H9 (cell line): Measurements from ENCODE around the gene IRX4. TPM values are rescaled to one million over a fixed set of nuclear protein-coding genes. Genes with fewer than 3 reads are reported as not detected.

Source experiments
- DNase-seq: peaks from one replicate; pipeline ENCODE4 v3.0.0-alpha.2; 2017
- H2AFZ ChIP-seq: one replicate; pipeline ENCODE4 v1.6.1; 2013; ENCODE audit warnings: mild to moderate bottlenecking, low read length, control low read depth, moderate library complexity
- H2AK5ac ChIP-seq: 2 replicates; pipeline ENCODE4 v1.6.1; 2013; ENCODE audit warnings: low read length, control low read depth, mixed read lengths; ENCODE audit not compliant: insufficient read length
- H2BK120ac ChIP-seq: one replicate; pipeline ENCODE4 v1.6.1; 2013; ENCODE audit warnings: low read depth, mild to moderate bottlenecking, low read length, control low read depth, inconsistent platforms; ENCODE audit not compliant: poor library complexity, severe bottlenecking
- H2BK12ac ChIP-seq: 2 replicates; pipeline ENCODE4 v1.6.1; 2013; ENCODE audit warnings: low read length, control low read depth, mixed read lengths, low read depth; ENCODE audit not compliant: insufficient read length
- H2BK15ac ChIP-seq: 2 replicates; pipeline ENCODE4 v1.6.1; 2013; ENCODE audit warnings: low read depth, low read length, control low read depth
- H2BK20ac ChIP-seq: one replicate; pipeline ENCODE4 v1.6.1; 2013; ENCODE audit warnings: low read depth, mild to moderate bottlenecking, low read length, control low read depth, inconsistent platforms; ENCODE audit not compliant: poor library complexity, severe bottlenecking
- H2BK5ac ChIP-seq: 2 replicates; pipeline ENCODE4 v1.6.1; 2013; ENCODE audit warnings: low read length, control low read depth, mixed read lengths; ENCODE audit not compliant: insufficient read length
- H3K14ac ChIP-seq: 2 replicates; pipeline ENCODE4 v1.6.1; 2013; ENCODE audit warnings: low read length, control low read depth; ENCODE audit not compliant: insufficient read depth
- H3K18ac ChIP-seq: 2 replicates; pipeline ENCODE4 v1.6.1; 2013; ENCODE audit warnings: low read depth, mild to moderate bottlenecking, mixed read lengths, low read length, control low read depth; ENCODE audit not compliant: insufficient read length
- H3K23ac ChIP-seq: 2 replicates; pipeline ENCODE4 v1.6.1; 2013; ENCODE audit warnings: low read length, control low read depth, mixed read lengths, low read depth; ENCODE audit not compliant: insufficient read length
- H3K23me2 ChIP-seq: 2 replicates; pipeline ENCODE4 v1.6.1; 2013; ENCODE audit warnings: low read depth, mild to moderate bottlenecking, mixed read lengths, low read length, control low read depth; ENCODE audit not compliant: insufficient read length, poor library complexity, severe bottlenecking
- H3K27ac ChIP-seq: 2 replicates; pipeline ENCODE4 v1.5.1; 2013; ENCODE audit warnings: low read length, control low read depth, mixed read lengths, low read depth; ENCODE audit not compliant: insufficient read length
- H3K27me3 ChIP-seq: 2 replicates; pipeline ENCODE4 v1.6.1; 2013; ENCODE audit warnings: low read length, control low read depth, inconsistent platforms; ENCODE audit not compliant: insufficient read depth
- H3K4ac ChIP-seq: 2 replicates; pipeline ENCODE4 v1.6.1; 2013; ENCODE audit warnings: low read depth, mild to moderate bottlenecking, control low read depth, inconsistent platforms, low read length, moderate library complexity
- H3K4me1 ChIP-seq: 2 replicates; pipeline ENCODE4 v1.6.1; 2013; ENCODE audit warnings: low read length, control low read depth, inconsistent platforms; ENCODE audit not compliant: insufficient read depth
- H3K4me2 ChIP-seq: 2 replicates; pipeline ENCODE4 v1.6.1; 2013; ENCODE audit warnings: low read length, control low read depth, mixed read lengths; ENCODE audit not compliant: insufficient read length, insufficient read depth
- H3K56ac ChIP-seq: 2 replicates; pipeline ENCODE4 v1.6.1; 2013; ENCODE audit warnings: low read depth, mild to moderate bottlenecking, mixed read lengths, low read length, control low read depth; ENCODE audit not compliant: insufficient read length
- H3K79me1 ChIP-seq: 2 replicates; pipeline ENCODE4 v1.6.1; 2013; ENCODE audit warnings: low read depth, mild to moderate bottlenecking, moderate library complexity, low read length, control low read depth, inconsistent platforms; ENCODE audit not compliant: insufficient read depth, poor library complexity, severe bottlenecking
- H3K79me2 ChIP-seq: 2 replicates; pipeline ENCODE4 v1.6.1; 2013; ENCODE audit warnings: low read length, control low read depth, inconsistent platforms; ENCODE audit not compliant: insufficient read depth
- H3K9ac ChIP-seq: 2 replicates; pipeline ENCODE4 v1.6.1; 2013; ENCODE audit warnings: low read length, control low read depth, mixed read lengths; ENCODE audit not compliant: insufficient read length; ENCODE audit errors: extremely low read depth
- H3K9me3 ChIP-seq: one replicate; pipeline ENCODE4 v1.6.1; 2013; ENCODE audit warnings: low read depth, low read length, inconsistent platforms; ENCODE audit not compliant: control insufficient read depth
- H3T11ph ChIP-seq: one replicate; pipeline ENCODE4 v1.6.1; 2013; ENCODE audit warnings: mild to moderate bottlenecking, low read length, control low read depth, inconsistent platforms
- H4K20me1 ChIP-seq: one replicate; pipeline ENCODE4 v1.6.1; 2013; ENCODE audit not compliant: control insufficient read depth, insufficient read length, insufficient read depth
- H4K5ac ChIP-seq: 2 replicates; pipeline ENCODE4 v1.6.1; 2013; ENCODE audit warnings: low read depth, mild to moderate bottlenecking, mixed read lengths, low read length, control low read depth; ENCODE audit not compliant: insufficient read length
- H4K8ac ChIP-seq: replicated peaks from 2 replicates; pipeline ENCODE4 v1.6.1; 2013; ENCODE audit warnings: low read length, control low read depth, mixed read lengths, low read depth; ENCODE audit not compliant: insufficient read length
- H4K91ac ChIP-seq: 2 replicates; pipeline ENCODE4 v1.6.1; 2013; ENCODE audit warnings: low read depth, mild to moderate bottlenecking, moderate library complexity, mixed read lengths, low read length, control low read depth; ENCODE audit not compliant: insufficient read length
- H3K27ac Mint-ChIP-seq, 3 experiments: 2 replicates in 2 of 3; 3 replicates in 1 of 3; pipeline ENCODE4 v1.8.0; 2020 to 2021; ENCODE audit warnings: mixed read lengths in 3 of 3, mild to moderate bottlenecking in 1 of 3, moderate library complexity in 1 of 3
- H3K27me3 Mint-ChIP-seq: 2 replicates; pipeline ENCODE4 v1.8.0; 2021; ENCODE audit warnings: low read depth, mild to moderate bottlenecking, moderate library complexity, mixed read lengths
- H3K36me3 Mint-ChIP-seq, 3 experiments: 2 replicates in 2 of 3; 3 replicates in 1 of 3; pipeline ENCODE4 v1.8.0; 2020 to 2021; ENCODE audit warnings: low read depth in 3 of 3, mixed read lengths in 3 of 3; ENCODE audit not compliant: insufficient read depth in 1 of 3
- H3K4me1 Mint-ChIP-seq, 2 experiments: 2 replicates each; pipeline ENCODE4 v1.8.0; 2020; ENCODE audit warnings: mixed read lengths in 2 of 2
- H3K4me3 Mint-ChIP-seq, 2 experiments: 2 replicates in 1 of 2; 3 replicates in 1 of 2; pipeline ENCODE4 v1.8.0; 2020 to 2021; ENCODE audit warnings: mild to moderate bottlenecking in 2 of 2, mixed read lengths in 2 of 2, moderate library complexity in 1 of 2
- H3K9me3 Mint-ChIP-seq, 2 experiments: 2 replicates in 1 of 2; 3 replicates in 1 of 2; pipeline ENCODE4 v1.8.0; 2020; ENCODE audit warnings: mild to moderate bottlenecking in 2 of 2, mixed read lengths in 2 of 2, moderate library complexity in 1 of 2
- WGBS: extraction: QIAGEN DNeasy Blood & Tissue Kit; methylation state at CpG from one replicate; pipeline ENCODE4 v1.1.7; 2013; ENCODE audit warnings: missing lambda C conversion rate, low lambda C conversion rate, mixed read lengths; ENCODE audit not compliant: insufficient read length; ENCODE audit errors: extremely low coverage; 5-methylcytosine and 5-hydroxymethylcytosine counted together
- total RNA-seq: library from RNA; stranded (reverse); gene quantifications from 2 replicates; pipeline ENCODE4 v1.2.1, GENCODE V29; 2021
- TF ChIP-seq, protein P1 (sequence below): fragments of 200-600 bp; sonication (generic); conservative IDR thresholded peaks from 3 replicates; pipeline ENCODE4 v1.8.0; 2021; ENCODE audit warnings: antibody characterized with exemption, mild to moderate bottlenecking

The IRX4 gene
- total RNA-seq, 1 experiment from 2014 or later: 3.2 TPM

DNA sequence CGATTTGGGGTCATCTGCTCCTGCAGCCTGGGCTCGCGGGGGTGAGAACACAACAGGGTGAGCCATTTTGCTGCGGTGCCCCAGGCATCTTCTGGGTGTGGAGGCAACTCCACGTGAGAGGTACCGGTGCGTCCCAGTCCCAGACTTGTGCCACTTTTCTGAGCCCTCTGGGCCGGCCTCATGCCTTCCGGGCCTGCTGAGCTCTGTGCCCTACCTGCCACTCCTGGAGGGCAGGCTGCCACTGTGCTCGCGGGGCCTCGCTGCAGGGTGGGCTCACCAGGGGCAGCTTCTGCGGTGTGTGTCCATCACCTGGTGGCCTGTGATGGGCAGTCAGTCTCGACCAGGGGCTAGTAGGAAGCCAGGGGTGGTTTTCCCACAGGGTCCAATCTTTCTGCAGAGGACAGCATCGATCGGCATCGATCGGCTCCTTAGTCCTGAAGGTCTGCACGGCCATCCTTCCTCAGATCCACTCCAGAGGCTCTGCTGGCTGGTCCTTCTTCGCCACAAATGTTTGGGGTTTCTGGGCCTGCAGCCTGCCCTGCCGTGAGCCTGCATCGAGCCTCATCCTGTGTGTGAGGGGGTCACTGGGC lies 22.6 kb downstream of the IRX4 start:
- H4K5ac ChIP-seq: no peak overlapping the region
- H3K23ac ChIP-seq: no peak overlapping the region
- no peak overlapping the region for H3K4me3 Mint-ChIP-seq
- H3K27me3 Mint-ChIP-seq: peaks cover 23% of the 10 kb centered on the region
- no peaks in the 10 kb centered on the region for H3K79me2 ChIP-seq
- no peak overlapping the region for H3K18ac ChIP-seq
- no peaks in the 10 kb centered on the region for H3K4me1 Mint-ChIP-seq
- H2AFZ ChIP-seq: no peak overlapping the region
- H3K79me1 ChIP-seq: no peaks in the 10 kb centered on the region
- no peak for DNase-seq
- no CpG with 5 or more reads among the region's 22 CpGs for whole genome bisulfite sequencing
- no peak overlapping the region for H3K27ac ChIP-seq
- no peak overlapping the region for H2BK120ac ChIP-seq
- H3K4ac ChIP-seq: no peak overlapping the region
- H2BK12ac ChIP-seq: no peak overlapping the region
- H4K8ac ChIP-seq: no peak overlapping the region
- no peak overlapping the region for H3K56ac ChIP-seq
- H3T11ph ChIP-seq: no peak overlapping the region
- no peaks in the 10 kb centered on the region for H3K23me2 ChIP-seq
- H3K4me2 ChIP-seq: no peak overlapping the region
- no peak overlapping the region for H2BK5ac ChIP-seq
- H3K9ac ChIP-seq: no peak overlapping the region
- H2AK5ac ChIP-seq: no peak overlapping the region
- TF ChIP-seq, protein P1, sequence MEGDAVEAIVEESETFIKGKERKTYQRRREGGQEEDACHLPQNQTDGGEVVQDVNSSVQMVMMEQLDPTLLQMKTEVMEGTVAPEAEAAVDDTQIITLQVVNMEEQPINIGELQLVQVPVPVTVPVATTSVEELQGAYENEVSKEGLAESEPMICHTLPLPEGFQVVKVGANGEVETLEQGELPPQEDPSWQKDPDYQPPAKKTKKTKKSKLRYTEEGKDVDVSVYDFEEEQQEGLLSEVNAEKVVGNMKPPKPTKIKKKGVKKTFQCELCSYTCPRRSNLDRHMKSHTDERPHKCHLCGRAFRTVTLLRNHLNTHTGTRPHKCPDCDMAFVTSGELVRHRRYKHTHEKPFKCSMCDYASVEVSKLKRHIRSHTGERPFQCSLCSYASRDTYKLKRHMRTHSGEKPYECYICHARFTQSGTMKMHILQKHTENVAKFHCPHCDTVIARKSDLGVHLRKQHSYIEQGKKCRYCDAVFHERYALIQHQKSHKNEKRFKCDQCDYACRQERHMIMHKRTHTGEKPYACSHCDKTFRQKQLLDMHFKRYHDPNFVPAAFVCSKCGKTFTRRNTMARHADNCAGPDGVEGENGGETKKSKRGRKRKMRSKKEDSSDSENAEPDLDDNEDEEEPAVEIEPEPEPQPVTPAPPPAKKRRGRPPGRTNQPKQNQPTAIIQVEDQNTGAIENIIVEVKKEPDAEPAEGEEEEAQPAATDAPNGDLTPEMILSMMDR: no peak
- H4K20me1 ChIP-seq: no peaks in the 10 kb centered on the region
- H2BK15ac ChIP-seq: no peak overlapping the region
- H4K91ac ChIP-seq: no peak overlapping the region
- H3K14ac ChIP-seq: no peak overlapping the region; the same call in 1 of the 2 replicates
- no peak overlapping the region for H2BK20ac ChIP-seq
- H3K9me3 Mint-ChIP-seq: no peaks in the 10 kb centered on the region
- no peak overlapping the region for H3K27ac Mint-ChIP-seq
- no peaks in the 10 kb centered on the region for H3K9me3 ChIP-seq
- no peaks in the 10 kb centered on the region; a peak in 1 of 7 replicates for H3K36me3 Mint-ChIP-seq
- H3K4me1 ChIP-seq: no peaks in the 10 kb centered on the region
- H3K27me3 ChIP-seq: no peaks in the 10 kb centered on the region
